ENCODE measurements around the gene MYRIP. TPM values are rescaled to one million over a fixed set of nuclear protein-coding genes. Genes with fewer than 3 reads are reported as not detected.

Gene MYRIP
- total RNA-seq, 1 donor from 2014 or later, result 0.53 TPM

- Mint-ChIP-seq H3K36me3 (no peaks in the 10 kb centered on the region), H3K9me3 (no peaks in the 10 kb centered on the region), H3K4me3 (no peak overlapping the region), H3K4me1 (ENCODE audit: unreplicated experiment) (no peaks in the 10 kb centered on the region), H3K27ac (no peak overlapping the region), H3K27me3 (peaks cover 15% of the 10 kb centered on the region)
- DNase-seq (ENCODE audit: extremely low spot score, unreplicated experiment), result no peak
- no peak for TF ChIP-seq CTCF (conservative IDR thresholded peaks at IDR 0.05)
Measured at GRCh38 chr3:40211579-40211978, 402.2 kb downstream of the MYRIP start.

DNA sequence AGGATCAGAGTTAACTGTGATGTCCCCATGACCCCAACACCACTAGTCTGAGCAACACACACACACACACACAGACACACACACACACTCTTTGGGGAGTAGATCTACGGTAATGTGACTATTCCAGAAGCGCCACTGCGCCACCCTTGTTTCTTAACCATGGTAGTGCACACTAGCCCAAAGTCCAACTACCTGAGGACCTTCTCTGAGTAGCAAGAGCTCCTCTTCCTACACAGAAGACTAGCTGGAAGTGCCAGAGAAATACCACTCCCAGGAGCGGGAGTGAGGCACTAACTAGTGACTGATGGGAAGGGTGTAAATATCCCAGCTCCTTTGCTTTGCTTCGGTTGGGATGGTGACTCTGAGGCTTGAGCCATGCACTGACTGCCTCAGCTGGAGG is 404.1 kb downstream of the MYRIP start:
- Mint-ChIP-seq H3K27ac (no peak overlapping the region), H3K27me3 (peaks cover 15% of the 10 kb centered on the region), H3K4me3 (no peak overlapping the region), H3K9me3 (no peaks in the 10 kb centered on the region), H3K4me1 (ENCODE audit: unreplicated experiment) (no peaks in the 10 kb centered on the region), H3K36me3 (no peaks in the 10 kb centered on the region)
- no peak for TF ChIP-seq CTCF (conservative IDR thresholded peaks at IDR 0.05)
- DNase-seq (ENCODE audit: extremely low spot score, unreplicated experiment), result no peak

DNA sequence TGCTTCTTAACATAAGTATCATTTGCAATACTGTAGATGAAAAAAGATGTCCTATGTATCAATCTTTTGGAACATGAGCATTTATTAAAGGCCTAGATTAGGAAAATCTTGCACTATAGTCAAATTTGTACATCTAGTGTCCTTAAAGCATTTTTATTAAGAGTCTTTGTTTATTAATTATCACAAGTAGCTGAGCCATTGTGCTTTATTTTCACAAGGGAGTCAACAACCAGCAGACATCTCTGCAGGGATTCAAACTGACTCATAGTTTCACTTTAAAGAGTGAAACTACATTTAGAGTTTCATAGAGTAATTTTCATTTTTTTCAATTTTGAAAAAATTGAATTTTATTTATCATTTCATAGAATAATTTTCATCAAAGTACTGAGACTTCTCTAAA is 405.6 kb downstream of the MYRIP start:
- H3K4me1 Mint-ChIP-seq (ENCODE audit: unreplicated experiment), result no peaks in the 10 kb centered on the region
- no peaks in the 10 kb centered on the region for H3K36me3 Mint-ChIP-seq
- H3K9me3 Mint-ChIP-seq, result no peaks in the 10 kb centered on the region
- H3K27me3 Mint-ChIP-seq, result peaks cover 10% of the 10 kb centered on the region
- no peak for DNase-seq (ENCODE audit: extremely low spot score, unreplicated experiment)
- no peak overlapping the region for H3K27ac Mint-ChIP-seq
- no peak overlapping the region for H3K4me3 Mint-ChIP-seq
- TF ChIP-seq CTCF (conservative IDR thresholded peaks at IDR 0.05), result no peak

GRCh38 chr3:40216471-40216870 is 407.1 kb downstream of the MYRIP start:
- no peaks in the 10 kb centered on the region for H3K36me3 Mint-ChIP-seq
- no peak overlapping the region for H3K27ac Mint-ChIP-seq
- TF ChIP-seq CTCF (conservative IDR thresholded peaks at IDR 0.05), result no peak
- no peaks in the 10 kb centered on the region for H3K4me1 Mint-ChIP-seq (ENCODE audit: unreplicated experiment)
- no peak overlapping the region for H3K4me3 Mint-ChIP-seq
- no peaks in the 10 kb centered on the region for H3K9me3 Mint-ChIP-seq
- DNase-seq (ENCODE audit: extremely low spot score, unreplicated experiment), result no peak
- peaks cover 5% of the 10 kb centered on the region for H3K27me3 Mint-ChIP-seq

DNA sequence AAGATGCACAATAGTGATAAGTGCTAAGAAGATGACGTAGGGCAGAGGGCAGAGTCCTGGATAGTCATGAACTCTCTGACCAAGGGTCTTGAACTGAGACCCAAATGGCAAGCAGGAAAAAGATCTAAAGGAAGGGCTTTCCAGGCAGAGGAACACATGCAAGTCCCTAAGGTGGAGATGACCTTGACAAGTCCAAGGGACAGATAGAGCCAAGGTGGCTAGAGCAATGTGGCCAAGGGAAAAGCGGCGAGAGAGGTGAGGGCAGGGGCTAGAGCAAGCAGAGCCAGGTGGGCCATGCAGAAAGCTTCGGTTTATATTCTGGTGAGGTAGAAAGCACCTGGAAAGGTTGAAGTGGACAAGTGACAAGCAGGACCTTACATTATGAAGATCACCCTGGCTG is 414.4 kb downstream of the MYRIP start:
- no peak for TF ChIP-seq CTCF (conservative IDR thresholded peaks at IDR 0.05)
- no peak overlapping the region for H3K27ac Mint-ChIP-seq
- peaks cover 19% of the 10 kb centered on the region for H3K27me3 Mint-ChIP-seq
- no peak for DNase-seq (ENCODE audit: extremely low spot score, unreplicated experiment)
- no peaks in the 10 kb centered on the region for H3K36me3 Mint-ChIP-seq
- no peak overlapping the region for H3K4me3 Mint-ChIP-seq
- no peaks in the 10 kb centered on the region for H3K9me3 Mint-ChIP-seq
- H3K4me1 Mint-ChIP-seq (ENCODE audit: unreplicated experiment), result no peaks in the 10 kb centered on the region

All from type B pancreatic cell (in vitro differentiated cells).